Frontal cortex (tissue), 1 donor: Measurements from ENCODE around the gene ZDBF2. TPM values are rescaled to one million over a fixed set of nuclear protein-coding genes. Genes with fewer than 3 reads are reported as not detected.

ENCODE experiments used
- small RNA-seq: library from RNA; depleted of rRNA; stranded (forward); fragments of <200 nt; gene quantifications from one replicate; pipeline ENCODE3, GENCODE V24; 2014
- total RNA-seq: library from RNA; depleted of rRNA; stranded (reverse); fragments of >200 nt; gene quantifications from one replicate; pipeline ENCODE4 v1.2.3, GENCODE V29; 2014

ZDBF2 gene
- total RNA-seq, 1 donor from 2014 or later, result 31.4 TPM

Small RNA genes within 50 kb of the gene (small RNA-seq; reads per million reads assigned to genes)
- gene HMGN1P6 (not detected), gene RN7SKP260 (not detected)

Other genes starting within 250 kb of the ZDBF2 start
- gene INO80D, start 188.5 kb upstream of the ZDBF2 start, total RNA-seq, result 16.3 TPM
- gene NDUFS1, start 115.2 kb upstream of the ZDBF2 start, total RNA-seq, result 86.8 TPM
- gene EEF1B2, start 114.8 kb upstream of the ZDBF2 start, total RNA-seq, result 669 TPM
- gene ADAM23, start 168.9 kb downstream of the ZDBF2 start, total RNA-seq, result 20.0 TPM